ENCODE data around the gene PPP1R3C.

Gene PPP1R3C

GRCh38 chr10:91598211-91598977 is 34.5 kb downstream of the PPP1R3C start:
- DNase-seq = no peak

GRCh38 chr10:91597197-91597881 is 35.5 kb downstream of the PPP1R3C start:
- DNase-seq = no peak

- no peak for DNase-seq
These were observed 36.1 kb downstream of the PPP1R3C start for GRCh38 chr10:91596825-91597196.

- no peak for DNase-seq
These were observed 39.0 kb downstream of the PPP1R3C start for GRCh38 chr10:91593834-91594233.

GRCh38 chr10:91593366-91593765 is 39.5 kb downstream of the PPP1R3C start:
- DNase-seq = no peak

- DNase-seq = no peak
These were observed 40.5 kb downstream of the PPP1R3C start for GRCh38 chr10:91592266-91592975.

- no peak for DNase-seq
These were observed 41.1 kb downstream of the PPP1R3C start for GRCh38 chr10:91591797-91592174.

GRCh38 chr10:91590904-91591796 is 41.7 kb downstream of the PPP1R3C start:
- DNase-seq = no peak

GRCh38 chr10:91590142-91590903 is 42.5 kb downstream of the PPP1R3C start:
- no peak for DNase-seq

GRCh38 chr10:91589658-91590035 is 43.2 kb downstream of the PPP1R3C start:
- no peak for DNase-seq

GRCh38 chr10:91589015-91589657 is 43.7 kb downstream of the PPP1R3C start:
- DNase-seq = no peak

GRCh38 chr10:91587710-91588638 is 44.9 kb downstream of the PPP1R3C start:
- no peak for DNase-seq

GRCh38 chr10:91582153-91582554 is 50.7 kb downstream of the PPP1R3C start:
- no peak for DNase-seq

GRCh38 chr10:91579329-91579985 is 53.4 kb downstream of the PPP1R3C start:
- no peak for DNase-seq

Measured in T-helper 2 cell (primary cell).